Activated gamma-delta T cell treated with anti-CD3 and anti-CD28 coated beads, Interleukin-2, amount 50 U/mL, for 16 hours (primary cell): ENCODE data around the gene BBS9.

ENCODE experiments used
- DNase-seq: peaks from one replicate; pipeline ENCODE4 v3.0.0-alpha.2; 2020; ENCODE audit warnings: low read depth

BBS9 gene

GRCh38 chr7:33369888-33370287 is 240.5 kb downstream of the BBS9 start:
- DNase-seq = no peak

DNA sequence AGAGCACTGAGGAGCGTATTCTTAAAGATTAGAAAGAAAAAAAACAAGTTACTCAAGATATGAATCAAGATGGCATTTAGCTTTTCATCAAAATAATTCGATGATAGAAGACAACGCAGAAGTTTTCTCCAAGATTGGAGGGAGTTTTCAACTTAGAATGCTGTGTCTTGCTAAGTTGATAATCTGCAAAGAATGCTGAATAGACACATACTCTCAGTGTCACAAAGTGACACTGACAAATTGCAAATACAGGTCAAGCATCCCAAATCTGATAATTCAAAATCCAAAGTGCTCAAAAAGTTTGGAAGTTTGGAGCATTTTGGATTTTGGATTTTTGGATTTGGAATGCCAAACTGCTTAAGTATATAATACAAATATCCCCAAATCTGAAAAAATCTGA is 243.8 kb downstream of the BBS9 start:
- no peak for DNase-seq

DNA sequence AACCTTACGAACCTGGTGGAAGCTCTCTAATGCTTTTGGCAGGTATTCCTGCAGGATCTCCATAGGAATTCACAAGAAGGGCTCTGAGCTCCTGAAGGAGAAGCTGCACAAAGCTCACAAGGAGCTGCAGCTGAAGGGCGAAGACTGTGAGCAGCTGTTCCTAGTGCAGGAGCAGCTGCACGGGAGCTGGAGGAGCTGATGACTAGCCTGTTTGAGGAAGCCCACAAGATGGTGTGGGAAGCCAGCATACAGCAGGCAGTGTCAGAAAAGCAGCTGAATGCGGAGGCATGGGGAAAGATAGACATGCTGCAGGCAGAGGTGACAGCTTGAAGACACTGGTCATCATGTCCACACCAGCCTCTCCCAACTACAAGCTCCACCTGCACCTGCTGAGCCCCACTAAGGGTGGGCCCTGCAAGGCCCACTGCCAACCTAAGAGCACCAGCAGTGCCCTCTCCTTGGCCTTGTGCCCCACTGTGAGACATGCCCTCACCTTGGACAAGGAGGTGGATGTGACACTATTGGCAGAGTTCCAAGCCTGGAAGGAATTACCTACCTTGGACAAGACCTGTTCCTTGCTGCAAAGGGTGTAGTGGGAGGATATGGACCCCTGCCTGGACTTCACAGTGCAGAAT is 250.6 kb downstream of the BBS9 start:
- DNase-seq = no peak

DNA sequence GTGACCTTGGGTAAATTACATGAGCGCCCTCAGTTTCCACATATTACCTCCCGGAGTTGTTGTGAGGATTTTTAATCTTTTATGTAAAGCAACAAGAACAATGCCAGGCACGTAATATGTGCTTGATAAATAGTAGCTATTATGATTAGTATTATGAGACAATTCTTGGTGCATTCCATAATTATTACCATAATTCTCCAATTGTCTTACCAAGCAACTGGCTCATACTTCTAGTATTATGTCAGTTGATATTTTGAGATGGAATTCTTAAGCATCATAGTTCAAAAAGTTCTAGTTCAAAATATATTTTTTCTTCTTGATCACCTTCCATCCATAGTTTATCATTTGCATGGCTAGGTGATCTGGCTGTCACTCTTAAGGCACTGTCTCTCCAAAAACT is 259.0 kb downstream of the BBS9 start:
- no peak for DNase-seq

DNA sequence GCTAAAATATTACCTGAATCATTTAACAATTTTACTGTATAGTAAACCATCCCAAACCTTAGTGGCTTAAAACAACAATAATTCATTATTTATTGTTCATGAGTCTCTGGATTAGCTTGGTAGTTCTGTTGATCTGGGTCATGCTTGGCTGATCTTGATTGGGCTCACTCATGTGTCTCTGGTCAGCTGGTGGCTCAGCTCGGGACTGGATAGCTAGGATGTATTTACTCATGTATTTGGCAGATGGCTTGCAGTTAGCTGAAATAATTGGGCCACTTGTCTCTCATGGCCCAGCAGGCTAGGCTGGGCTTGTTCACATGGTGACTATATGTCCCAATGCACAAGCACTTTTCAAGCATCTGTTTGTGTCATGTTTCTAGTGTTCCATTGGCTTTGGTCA is 262.8 kb downstream of the BBS9 start:
- DNase-seq = no peak

GRCh38 chr7:33393770-33394169 is 264.4 kb downstream of the BBS9 start:
- no peak for DNase-seq

GRCh38 chr7:33395340-33395739 is 266.0 kb downstream of the BBS9 start:
- no peak for DNase-seq

- no peak for DNase-seq
Measured at GRCh38 chr7:33399528-33400213, 270.3 kb downstream of the BBS9 start.

GRCh38 chr7:33400214-33400538 is 270.8 kb downstream of the BBS9 start:
- DNase-seq = no peak

DNA sequence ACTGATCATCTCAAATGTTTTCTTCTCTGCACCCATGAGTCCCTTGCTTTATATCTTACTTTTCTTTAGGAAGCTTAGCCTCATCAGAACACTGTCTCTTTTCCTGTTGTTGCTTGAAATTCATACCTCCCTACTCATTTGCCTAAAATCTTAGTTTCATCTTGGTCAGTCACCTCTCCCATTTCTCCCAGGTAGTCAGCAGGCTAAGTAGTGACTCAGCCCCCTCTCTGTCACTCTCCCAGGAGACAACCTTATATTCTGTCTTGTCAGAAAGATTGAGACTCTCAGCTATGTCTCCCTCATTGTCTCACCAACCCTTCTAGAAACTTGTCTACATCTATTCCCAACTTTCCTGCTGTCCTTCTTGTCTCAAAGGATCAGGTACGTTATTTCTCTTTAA is 280.9 kb downstream of the BBS9 start:
- DNase-seq = no peak

- DNase-seq = no peak
Measured at GRCh38 chr7:33411020-33411419, 281.7 kb downstream of the BBS9 start.

DNA sequence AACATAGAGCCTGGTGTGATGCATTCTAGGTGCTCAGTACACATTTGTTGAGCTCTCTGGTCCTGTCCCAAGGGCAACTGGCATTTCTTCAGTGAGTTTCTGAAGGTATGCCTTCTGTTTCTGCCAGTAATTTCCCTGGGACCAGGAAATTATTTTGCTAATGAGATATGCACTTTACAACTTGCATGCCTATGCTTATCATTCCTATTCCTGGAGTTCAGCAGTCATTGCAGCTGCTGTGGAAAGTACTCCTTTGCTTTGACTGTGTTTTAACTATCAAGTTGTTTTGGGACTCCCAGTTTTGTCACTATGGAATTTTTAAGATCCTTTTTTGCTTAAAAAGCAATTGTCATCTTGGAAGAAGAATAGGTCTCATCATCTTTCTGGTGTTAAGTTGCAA is 283.0 kb downstream of the BBS9 start:
- no peak for DNase-seq

DNA sequence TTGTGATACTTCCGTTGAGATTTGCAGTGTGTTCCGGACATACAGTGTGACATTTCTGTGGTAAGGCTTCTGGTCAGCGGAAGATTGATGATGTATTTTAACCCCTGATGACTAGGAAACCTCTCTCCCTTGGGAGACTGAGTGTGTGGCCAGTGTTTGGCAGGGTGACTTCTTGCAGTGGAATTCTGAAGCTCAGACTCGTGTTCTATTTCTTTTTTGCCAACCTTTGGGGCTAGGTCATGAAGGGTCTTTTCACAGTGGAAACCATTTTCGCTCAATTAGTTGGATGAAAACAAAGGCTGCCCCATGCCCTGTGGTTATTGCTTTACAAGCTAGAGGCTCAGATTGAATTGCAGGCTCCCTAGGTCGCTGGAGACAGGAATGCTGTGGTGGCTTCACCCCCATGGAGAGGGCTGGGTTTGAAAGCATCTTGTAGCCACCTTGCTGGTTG is 288.9 kb downstream of the BBS9 start:
- no peak for DNase-seq

DNA sequence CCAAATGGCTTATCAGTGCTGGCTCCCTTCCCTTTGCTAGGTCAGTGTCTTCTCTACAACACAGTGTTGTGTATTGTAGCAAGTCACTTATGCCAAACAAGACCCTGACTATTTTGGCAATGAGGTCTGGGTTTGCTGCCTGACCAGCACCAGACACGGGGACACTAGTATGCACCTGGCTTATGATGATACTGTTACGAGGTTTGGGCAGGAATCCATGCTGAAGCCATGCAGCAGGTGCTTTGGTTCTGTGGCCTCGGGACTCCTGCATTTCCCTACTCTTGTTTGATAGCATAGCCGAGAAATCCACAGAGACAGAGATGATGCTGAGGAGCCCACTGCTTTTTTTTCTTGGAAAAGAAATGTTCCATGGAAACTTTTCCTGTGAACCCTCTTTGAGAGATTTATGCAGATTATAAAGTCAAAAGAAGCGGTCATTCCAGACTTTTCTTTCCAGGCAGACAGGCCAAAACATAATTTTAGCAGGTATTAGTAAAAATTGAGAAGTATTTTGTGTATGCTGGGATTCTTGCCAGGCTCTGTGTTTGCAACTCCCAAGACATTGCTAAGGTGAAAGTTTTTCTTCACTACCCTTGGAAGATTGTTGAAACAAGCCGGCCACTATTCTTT is 291.1 kb downstream of the BBS9 start:
- DNase-seq = no peak

GRCh38 chr7:33421429-33421828 is 292.1 kb downstream of the BBS9 start:
- no peak for DNase-seq

GRCh38 chr7:33422141-33422540 is 292.8 kb downstream of the BBS9 start:
- DNase-seq = no peak

- no peak for DNase-seq
Measured at GRCh38 chr7:33422825-33423645, 293.7 kb downstream of the BBS9 start.

GRCh38 chr7:33423646-33424020 is 294.3 kb downstream of the BBS9 start:
- no peak for DNase-seq

GRCh38 chr7:33425395-33425794 is 296.0 kb downstream of the BBS9 start:
- no peak for DNase-seq

- DNase-seq = no peak
Measured at GRCh38 chr7:33425929-33426678, 296.7 kb downstream of the BBS9 start.

DNA sequence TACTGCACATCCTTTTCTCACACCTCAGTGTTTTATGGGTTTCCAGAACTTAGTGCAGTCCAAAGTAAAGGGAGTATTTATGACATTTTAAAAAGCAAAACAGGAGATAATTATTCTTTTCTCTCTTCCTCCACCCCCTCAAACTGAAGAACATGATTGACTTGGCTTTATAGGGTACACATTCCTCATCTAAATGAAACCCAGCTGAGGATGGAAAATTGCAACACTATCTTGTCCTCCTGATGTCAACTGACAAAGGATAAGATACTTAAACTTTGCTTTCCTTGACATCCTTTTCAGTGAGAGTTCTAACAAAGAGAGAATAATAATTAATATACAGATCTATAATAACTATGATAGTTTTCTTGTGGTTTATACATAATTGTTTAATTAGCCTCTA is 299.1 kb downstream of the BBS9 start:
- DNase-seq = no peak

DNA sequence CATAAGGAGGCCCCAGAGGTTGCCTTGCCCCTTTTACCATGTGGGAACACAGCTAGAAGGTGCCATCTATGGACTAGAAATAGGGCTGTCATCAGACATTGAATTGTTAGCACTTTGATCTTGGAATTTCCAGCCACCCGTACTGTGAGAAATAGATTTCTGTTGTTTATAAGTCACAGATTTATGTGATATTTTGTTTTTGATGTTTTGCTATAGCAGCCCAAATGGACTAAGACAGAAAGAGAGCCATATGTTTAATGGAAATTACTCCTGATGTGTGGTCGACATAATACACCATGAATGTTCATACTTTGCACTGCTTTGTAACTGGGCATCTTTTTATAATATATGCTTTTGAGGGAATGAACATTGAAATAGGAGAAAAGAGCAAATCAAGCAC is 302.2 kb downstream of the BBS9 start:
- DNase-seq = no peak
